Panc1 (cell line): ENCODE measurements around the gene CAMK1D. TPM values are rescaled to one million over a fixed set of nuclear protein-coding genes. Genes with fewer than 3 reads are reported as not detected.
A peak's percentile ranks its signal among the peaks of the same experiment; 100 is the strongest.

Experiments used
- ATAC-seq: fragments of 200-7000 bp; cut with Tn5 transposase; 2 replicates; pipeline ENCODE4 v1.9.1; 2020; ENCODE audit warnings: mild to moderate bottlenecking, moderate library complexity
- BruUV-seq: library from RNA; stranded (reverse); fragments of 400-500 nt; replicated peaks from 2 replicates; lab custom pipeline; 2021; lab: Mats Ljungman, UMichigan
- CTCF ChIA-PET: fragments of 300-600 bp; sonication (Branson Sonifier 250); formaldehyde crosslinking; loops from one replicate; lab custom pipeline; 2022; ENCODE audit warnings: antibody characterized with exemption; lab: Charles Lee
- POLR2A ChIA-PET: fragments of 300-600 bp; sonication (Branson Sonifier 250); formaldehyde crosslinking; loops from one replicate; lab custom pipeline; 2022; ENCODE audit warnings: antibody characterized with exemption; lab: Charles Lee
- DNase-seq: peaks from one replicate; pipeline ENCODE4 v3.0.0-alpha.2; 2010; ENCODE audit warnings: low read depth, low spot score
- H3K27ac ChIP-seq: 2 replicates; pipeline ENCODE4 v1.5.1; 2011; ENCODE audit warnings: mild to moderate bottlenecking, low read length, inconsistent platforms
- H3K27me3 ChIP-seq: fragments of 200-500 bp; sonication (Bioruptor generic); 2 replicates; pipeline ENCODE4 v1.6.0; 2014; ENCODE audit warnings: low read length, inconsistent platforms; ENCODE audit not compliant: control insufficient read depth, insufficient read depth
- H3K36me3 ChIP-seq: fragments of 200-500 bp; sonication (Bioruptor generic); 2 replicates; pipeline ENCODE4 v1.5.1; 2014; ENCODE audit warnings: inconsistent platforms, mild to moderate bottlenecking, low read length, moderate library complexity; ENCODE audit not compliant: control insufficient read depth, insufficient read depth
- H3K4me1 ChIP-seq: 2 replicates; pipeline ENCODE4 v1.5.1; 2011; ENCODE audit warnings: inconsistent platforms, mild to moderate bottlenecking, low read length, moderate library complexity; ENCODE audit not compliant: control insufficient read depth, insufficient read depth
- H3K4me3 ChIP-seq, 2 experiments: 2 replicates each; pipeline ENCODE4 v1.5.1; 2011 to 2012; ENCODE audit warnings: low read depth in 2 of 2, low read length in 2 of 2, mild to moderate bottlenecking in 2 of 2, inconsistent platforms in 1 of 2, moderate library complexity in 1 of 2
- H3K9me3 ChIP-seq: fragments of 200-500 bp; sonication (Bioruptor generic); 2 replicates; pipeline ENCODE4 v1.5.1; 2014; ENCODE audit warnings: low read depth, mild to moderate bottlenecking, inconsistent platforms, low read length, moderate library complexity; ENCODE audit not compliant: control insufficient read depth, insufficient read depth
- CTCF ChIP-seq: fragments of 450-650 bp; IDR thresholded peaks from 2 replicates; pipeline ENCODE4 v1.5.1; 2017; ENCODE audit warnings: mild to moderate bottlenecking
- POLR2AphosphoS5 ChIP-seq: IDR thresholded peaks from 2 replicates; pipeline ENCODE4 v1.6.1; 2012; ENCODE audit warnings: mild to moderate bottlenecking, low read depth, low read length, moderate library complexity
- REST ChIP-seq, 2 experiments: IDR thresholded peaks; 2 replicates each; pipeline ENCODE4 v1.6.1; 2011 to 2012; ENCODE audit warnings: low read depth in 2 of 2, control low read depth in 1 of 2, low read length in 1 of 2, mild to moderate bottlenecking in 1 of 2, moderate library complexity in 1 of 2; ENCODE audit not compliant: insufficient read depth in 1 of 2
- SIN3A ChIP-seq: IDR thresholded peaks from 2 replicates; pipeline ENCODE4 v1.6.1; 2012; ENCODE audit warnings: low read depth, mild to moderate bottlenecking, low read length, moderate library complexity, borderline replicate concordance; ENCODE audit not compliant: insufficient read depth
- TCF7L2 ChIP-seq: IDR thresholded peaks from 2 replicates; pipeline ENCODE4 v1.6.1; 2011; ENCODE audit warnings: mild to moderate bottlenecking, low read depth, low read length, inconsistent platforms
- in situ Hi-C: cut with HindIII; loops from 2 replicates; pipeline ENCODE4 v1.10.0; 2016; ENCODE audit warnings: low sequenced_read_pairs, low pct_unique_long_range_greater_than_20kb
- intact Hi-C: fragments of 100-400 bp; cut with micrococcal nuclease; formaldehyde crosslinking; loops from one replicate; pipeline ENCODE4 v1.10.0; 2022; ENCODE audit not compliant: unreplicated experiment
- total RNA-seq: library from RNA; stranded (reverse); gene quantifications from one replicate; pipeline ENCODE4 v1.2.1, GENCODE V29; 2021; ENCODE audit not compliant: unreplicated experiment

CAMK1D gene
- total RNA-seq, 1 experiment from 2014 or later: 5.7 TPM

GRCh38 chr10:12448729-12449391, 99.5 kb downstream of the CAMK1D start:
- CTCF ChIA-PET: no interaction called here
- H3K9me3 ChIP-seq: no peaks in the 10 kb centered on the region
- ATAC-seq (peak; percentile 82), DNase-seq (peak; percentile 77)
- no peaks in the 10 kb centered on the region for H3K36me3 ChIP-seq
- no peaks in the 10 kb centered on the region for H3K27me3 ChIP-seq
- no peak overlapping the region for H3K4me3 ChIP-seq
- peak overlapping the region; percentile 51; the same call in 1 of the 2 replicates for H3K27ac ChIP-seq
- no peak for TF ChIP-seq CTCF
- no peak for TF ChIP-seq SIN3A
- no peak for TF ChIP-seq TCF7L2
- TF ChIP-seq REST (IDR thresholded peaks at IDR 0.05; ENCODE audit: insufficient read depth in 1 of 2, low read depth in 2 of 2, low read length in 1 of 2): no peak
- no peak for TF ChIP-seq POLR2AphosphoS5
- intact Hi-C loops (no loop called here), in situ Hi-C loops (no loop called here)
- POLR2A ChIA-PET: no interaction called here
- H3K4me1 ChIP-seq: peaks cover 2% of the 10 kb centered on the region; the same call in 1 of the 2 replicates
- BruUV-seq: no TSS peak

- no peak overlapping the region for H3K27ac ChIP-seq
- ATAC-seq (no peak), DNase-seq (no peak)
- H3K27me3 ChIP-seq: no peaks in the 10 kb centered on the region
- H3K9me3 ChIP-seq: no peaks in the 10 kb centered on the region
- in situ Hi-C loops: no loop called here
- TF ChIP-seq TCF7L2 (no peak), CTCF (no peak), SIN3A (no peak), POLR2AphosphoS5 (no peak), REST (IDR thresholded peaks at IDR 0.05; ENCODE audit: insufficient read depth in 1 of 2, low read depth in 2 of 2, low read length in 1 of 2) (no peak)
- BruUV-seq: no TSS peak
- ChIA-PET CTCF (no interaction called here), POLR2A (no interaction called here)
- intact Hi-C loops: no loop called here
- H3K4me3 ChIP-seq: no peak overlapping the region
- H3K36me3 ChIP-seq: no peaks in the 10 kb centered on the region
- H3K4me1 ChIP-seq: no peaks in the 10 kb centered on the region
Observed at GRCh38 chr10:12455318-12455717, 106.0 kb downstream of the CAMK1D start.
